Activated T-cell treated with anti-CD3 and anti-CD28 coated beads for 1 hour (primary cell): ENCODE data around the gene PPP1R9B.

Experiments
- DNase-seq: peaks from one replicate; pipeline ENCODE4 v3.0.0-alpha.2; 2020; ENCODE audit warnings: low read depth

The PPP1R9B gene

GRCh38 chr17:50122945-50123344 is 27.5 kb downstream of the PPP1R9B start:
- DNase-seq, result no peak

GRCh38 chr17:50120475-50121253 is 29.8 kb downstream of the PPP1R9B start:
- DNase-seq, result no peak

DNA sequence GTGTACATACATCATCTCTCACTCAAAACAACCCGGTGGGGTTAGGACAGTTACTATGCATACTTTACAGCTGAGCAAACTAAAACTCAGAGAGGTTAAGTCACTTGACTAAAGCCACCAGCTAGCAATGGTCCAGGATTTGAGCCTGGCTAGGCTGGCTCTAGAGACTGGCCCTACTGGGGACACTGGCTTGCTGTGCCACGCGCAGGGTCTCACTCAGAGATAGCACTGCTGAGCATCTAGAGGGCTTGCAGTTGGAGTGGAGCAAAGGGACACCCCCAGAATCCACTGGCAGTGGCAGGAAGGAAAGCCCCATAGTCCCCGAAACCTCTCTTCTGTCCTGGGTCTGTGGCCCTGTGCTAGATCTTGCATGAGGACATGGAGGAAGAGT is 31.7 kb downstream of the PPP1R9B start:
- no peak for DNase-seq

DNA sequence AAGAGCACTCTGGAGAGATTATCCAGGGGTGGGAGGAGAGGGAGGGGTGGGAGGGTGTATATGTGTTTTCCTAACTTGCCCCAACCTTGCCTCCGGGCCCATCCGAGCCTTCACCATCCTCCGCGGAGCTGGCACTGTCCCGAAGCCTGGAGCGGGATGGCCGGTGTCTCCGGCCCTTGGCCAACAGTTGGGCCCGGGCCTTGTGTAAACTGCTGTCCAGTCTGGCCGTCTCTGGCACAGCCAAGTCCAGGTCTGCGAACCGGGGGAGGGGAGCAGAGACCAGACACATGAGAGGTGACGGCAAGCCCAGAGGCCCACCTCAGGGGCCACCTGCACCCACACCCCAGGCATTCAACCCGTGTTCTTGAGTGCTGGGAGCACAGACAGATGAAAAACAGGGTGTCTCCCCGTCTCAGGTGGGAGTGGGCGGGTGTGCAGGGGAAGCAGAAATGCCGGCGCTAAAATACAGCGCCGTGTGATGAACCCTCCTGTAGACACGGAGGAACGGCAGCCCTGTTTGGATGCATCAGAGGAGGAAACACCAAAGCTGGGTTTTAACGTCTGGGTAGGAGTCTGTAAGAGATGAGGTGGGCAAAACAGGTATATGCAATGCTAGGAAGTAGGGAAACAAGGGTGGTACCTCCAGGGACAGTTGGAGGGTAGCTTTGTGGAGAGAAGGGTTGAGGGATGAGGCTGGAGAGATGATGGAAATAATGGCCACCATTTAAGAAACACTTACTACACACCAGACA is 32.2 kb downstream of the PPP1R9B start:
- no peak for DNase-seq

GRCh38 chr17:50117202-50118051 is 33.0 kb downstream of the PPP1R9B start:
- DNase-seq, result peak; percentile 53

DNA sequence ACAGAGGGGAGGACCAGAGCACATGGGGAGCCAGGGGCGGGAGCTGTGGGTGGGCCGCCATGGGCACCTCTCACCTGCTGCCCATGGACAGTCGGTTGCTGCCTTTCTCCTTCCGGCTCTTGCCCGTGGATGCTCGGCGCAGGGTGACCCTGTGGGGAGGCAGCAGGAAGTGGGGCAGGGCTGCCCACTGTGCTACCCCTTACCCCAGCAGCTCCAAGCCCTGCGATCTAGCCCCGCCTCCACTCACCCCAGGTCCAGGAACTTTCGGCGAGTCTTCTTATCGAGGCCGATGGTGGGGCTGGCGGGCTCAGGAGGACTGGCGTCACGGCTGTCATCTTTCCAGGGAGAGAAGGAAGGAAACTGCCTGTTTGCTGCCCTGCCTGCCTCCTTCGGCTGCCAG is 34.7 kb downstream of the PPP1R9B start:
- no peak for DNase-seq

GRCh38 chr17:50114849-50115357 is 35.6 kb downstream of the PPP1R9B start:
- DNase-seq, result no peak

- no peak for DNase-seq
These were observed 36.1 kb downstream of the PPP1R9B start for GRCh38 chr17:50114401-50114800.

DNA sequence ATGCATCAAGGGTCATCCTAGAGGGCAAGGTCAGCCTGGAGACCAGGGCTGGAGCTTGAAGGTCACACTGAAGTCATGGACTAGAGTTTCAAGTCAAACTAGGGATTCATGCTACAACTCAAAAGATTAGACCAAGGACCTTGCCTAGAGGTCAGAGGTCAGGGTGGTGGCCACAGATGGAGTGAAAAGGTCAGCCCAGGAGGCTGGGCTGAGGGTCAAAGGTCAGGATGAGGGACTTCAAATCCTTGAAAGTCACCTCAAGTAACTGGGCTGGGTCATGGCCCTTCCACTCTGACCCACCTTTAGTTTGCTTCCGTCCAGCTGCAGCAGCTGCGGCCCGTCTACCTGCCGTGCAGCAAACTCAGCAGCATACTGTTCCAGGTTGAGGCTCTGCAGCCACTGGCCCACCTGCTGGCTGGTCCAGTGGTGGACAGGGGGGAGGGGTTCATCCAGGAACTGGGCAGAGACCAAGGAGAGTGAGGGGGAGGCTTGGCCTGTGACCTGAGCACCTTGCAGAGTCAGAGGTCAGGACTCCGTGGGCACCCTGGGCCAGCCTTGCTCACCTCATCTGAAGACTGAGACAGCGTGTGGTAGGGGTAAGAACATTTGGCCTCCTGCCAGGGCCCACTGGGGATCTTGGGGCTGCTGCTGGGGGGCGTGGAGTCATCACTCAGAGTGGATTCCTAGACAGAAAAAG is 36.7 kb downstream of the PPP1R9B start:
- no peak for DNase-seq

GRCh38 chr17:50112694-50113093 is 37.8 kb downstream of the PPP1R9B start:
- DNase-seq, result no peak

DNA sequence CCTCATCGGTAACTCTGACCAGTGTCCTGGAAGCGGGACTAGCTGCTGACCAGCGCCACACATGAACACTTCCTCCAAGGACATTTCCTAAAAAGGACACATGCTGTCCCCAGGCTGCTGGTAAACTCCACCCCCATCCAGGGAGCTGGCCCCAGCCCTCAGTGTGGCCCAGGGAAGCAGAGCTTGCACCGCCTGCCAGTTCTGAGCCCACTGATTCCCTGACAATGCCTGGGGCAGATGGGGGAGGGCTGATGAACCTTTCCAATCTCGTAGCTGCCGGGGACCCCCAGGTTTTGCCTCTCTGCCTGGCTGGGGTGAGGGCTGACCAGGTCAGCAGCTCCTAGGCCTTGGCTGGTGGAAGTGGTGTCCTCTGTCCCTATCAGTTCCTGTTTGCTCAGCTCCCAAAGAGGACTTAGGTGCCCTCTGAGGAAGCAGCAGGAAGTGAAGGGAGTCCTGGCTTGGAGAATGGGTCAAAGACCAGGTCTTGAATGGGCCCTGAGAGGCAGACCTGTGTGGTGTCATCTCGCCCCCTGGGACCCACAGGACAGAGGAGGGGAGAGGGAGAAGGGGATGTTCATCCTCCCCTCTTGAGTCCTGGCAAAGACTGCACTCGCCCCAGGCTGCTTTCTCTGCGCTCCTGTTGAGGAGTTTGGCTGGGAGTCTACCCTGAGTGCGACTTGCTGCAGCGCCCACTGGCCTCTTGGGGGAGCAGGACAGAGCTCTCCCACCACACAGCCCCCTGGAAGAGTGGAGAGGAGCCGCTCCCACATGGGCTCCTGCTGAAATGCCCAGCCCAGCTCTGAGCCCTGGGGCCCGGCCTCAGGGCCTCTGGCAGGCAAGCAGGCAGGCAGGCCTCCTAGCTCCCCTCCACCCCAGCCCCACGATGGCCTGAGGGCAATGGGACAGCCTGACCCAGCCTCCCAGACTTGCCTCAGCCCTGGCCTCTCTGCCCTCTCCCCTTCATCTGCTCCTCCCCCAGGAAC is 38.5 kb downstream of the PPP1R9B start:
- DNase-seq, result no peak

DNA sequence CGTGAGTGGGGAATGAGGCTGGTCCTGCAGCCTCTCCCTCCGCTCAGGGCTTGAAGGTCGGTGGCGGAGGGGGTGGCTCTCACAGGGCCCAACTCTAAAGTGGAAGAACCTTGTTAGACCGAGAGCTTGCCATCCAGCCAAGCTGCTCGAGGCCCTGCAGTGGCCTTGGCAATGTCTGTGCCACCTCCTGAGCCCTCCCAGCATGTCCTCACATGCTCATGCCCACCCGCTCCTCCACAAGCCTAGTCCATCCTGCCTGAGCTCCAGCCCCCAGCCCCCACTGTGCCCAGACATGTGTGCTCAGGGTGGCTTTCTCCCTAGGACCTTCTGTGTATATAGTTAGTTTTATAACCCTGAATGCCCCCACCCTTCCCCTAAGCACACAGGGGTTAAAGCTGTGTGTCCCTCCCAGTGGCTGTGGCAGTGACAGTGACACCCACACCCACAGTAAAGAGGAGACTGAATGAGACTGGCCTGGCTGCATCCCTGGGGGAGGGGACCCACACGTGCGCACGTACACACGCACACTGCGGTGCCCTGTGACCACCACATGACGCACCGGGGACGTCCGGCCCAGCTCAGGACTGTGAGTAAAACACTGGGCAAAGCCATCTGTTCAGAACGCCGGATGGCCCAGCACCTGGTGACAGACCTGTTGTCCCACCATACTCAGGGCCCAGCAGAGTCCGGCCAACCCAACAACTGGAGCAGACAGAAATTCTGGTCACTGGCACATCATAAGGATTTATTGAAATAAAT is 39.7 kb downstream of the PPP1R9B start:
- DNase-seq, result no peak

- no peak for DNase-seq
These were observed 40.7 kb downstream of the PPP1R9B start for GRCh38 chr17:50109785-50110184.

- DNase-seq, result no peak
These were observed 41.3 kb downstream of the PPP1R9B start for GRCh38 chr17:50109207-50109606.

GRCh38 chr17:50108556-50108955 is 41.9 kb downstream of the PPP1R9B start:
- DNase-seq, result no peak

DNA sequence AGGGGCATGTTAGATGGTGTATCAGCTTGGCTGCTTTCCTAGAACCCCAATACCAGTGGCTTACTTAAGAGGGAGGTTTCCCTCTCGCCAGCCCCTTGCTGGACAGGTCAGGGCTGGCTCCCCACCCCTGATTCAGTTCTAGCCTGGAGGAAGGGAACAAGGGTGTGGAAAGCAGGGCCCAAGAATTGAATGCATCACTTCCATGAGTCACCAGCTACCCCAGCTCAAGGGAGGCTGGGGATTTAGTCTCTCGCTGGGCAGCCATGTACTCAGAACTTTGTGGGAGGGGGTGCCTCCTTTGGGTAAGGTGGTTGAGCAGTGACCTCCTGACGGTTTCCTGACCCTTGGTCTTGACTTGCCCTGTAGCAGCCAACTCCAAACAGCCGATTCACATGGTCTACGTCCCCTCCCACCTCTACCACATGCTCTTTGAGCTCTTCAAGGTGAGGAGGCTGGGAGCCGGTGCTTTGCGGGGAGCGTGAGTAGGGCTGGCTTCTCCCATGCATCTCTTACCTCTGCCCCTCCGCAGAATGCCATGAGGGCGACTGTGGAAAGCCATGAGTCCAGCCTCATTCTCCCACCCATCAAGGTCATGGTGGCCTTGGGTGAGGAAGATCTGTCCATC is 42.6 kb downstream of the PPP1R9B start:
- no peak for DNase-seq

- no peak for DNase-seq
These were observed 43.9 kb downstream of the PPP1R9B start for GRCh38 chr17:50106393-50107131.

DNA sequence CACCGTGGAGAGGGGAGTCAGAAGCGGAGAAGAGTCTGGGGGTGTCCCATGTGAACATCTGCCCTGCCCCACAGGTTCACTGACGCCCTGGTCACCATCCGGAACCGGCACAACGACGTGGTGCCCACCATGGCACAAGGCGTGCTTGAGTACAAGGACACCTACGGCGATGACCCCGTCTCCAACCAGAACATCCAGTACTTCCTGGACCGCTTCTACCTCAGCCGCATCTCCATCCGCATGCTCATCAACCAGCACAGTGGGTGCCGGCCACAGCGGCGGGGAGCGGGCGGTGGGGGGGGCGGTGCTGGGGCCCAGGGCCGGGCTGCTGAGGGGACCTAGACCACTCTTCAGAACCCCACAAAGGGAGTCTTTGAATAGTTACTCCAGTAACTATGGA is 44.7 kb downstream of the PPP1R9B start:
- no peak for DNase-seq

DNA sequence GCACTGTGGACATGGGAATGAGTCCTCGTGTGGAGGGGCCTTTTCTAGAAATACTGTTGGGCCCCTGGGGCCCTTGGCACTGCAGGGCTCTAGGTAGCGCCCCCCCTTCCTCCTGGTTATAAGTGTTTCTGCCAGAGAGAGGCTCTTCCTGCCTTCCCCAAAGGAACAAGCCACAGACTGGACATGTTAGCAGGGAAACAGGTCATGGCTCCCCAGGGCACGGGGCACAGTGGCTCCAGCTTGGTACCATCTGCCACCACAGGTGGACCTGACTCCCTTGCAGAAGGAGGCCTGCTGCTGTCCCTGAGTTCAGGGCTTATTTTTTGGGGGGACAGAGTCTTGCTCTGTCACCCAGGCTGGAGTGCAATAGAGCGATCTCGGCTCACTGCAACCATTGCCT is 46.5 kb downstream of the PPP1R9B start:
- DNase-seq, result no peak
